HCT116 (cell line): Measurements from ENCODE around the gene FERMT1. TPM values are rescaled to one million over a fixed set of nuclear protein-coding genes. Genes with fewer than 3 reads are reported as not detected.

Source experiments
- ATAC-seq: fragments of 200-7000 bp; cut with Tn5 transposase; 2 replicates; pipeline ENCODE4 v1.9.1; 2020; ENCODE audit warnings: mild to moderate bottlenecking, moderate library complexity
- BruUV-seq: library from RNA; stranded (reverse); fragments of 400-500 nt; replicated peaks from 2 replicates; lab custom pipeline; 2021; lab: Mats Ljungman, UMichigan
- CTCF ChIA-PET: fragments of 300-600 bp; sonication (Branson Sonifier 250); formaldehyde crosslinking; loops from one replicate; lab custom pipeline; 2021; ENCODE audit warnings: antibody characterized with exemption; lab: Charles Lee
- POLR2A ChIA-PET: fragments of 300-600, 350-600 bp; sonication (Branson Sonifier 250); formaldehyde crosslinking; loops from one replicate; lab custom pipeline; 2021; ENCODE audit warnings: antibody characterized with exemption; lab: Charles Lee
- RAD21 ChIA-PET, 2 experiments: fragments of 300-600 bp; sonication (Branson Sonifier 250); formaldehyde crosslinking; loops; one replicate each; lab custom pipeline; 2023; ENCODE audit warnings: low total read pairs in 2 of 2; ENCODE audit not compliant: uncharacterized antibody in 2 of 2, unreplicated experiment in 2 of 2, low non-redundant PET in 1 of 2; lab: Charles Lee
- DNase-seq: peaks from one replicate; pipeline ENCODE4 v3.0.0-alpha.2; 2010; ENCODE audit warnings: low read depth, low spot score
- H2AFZ ChIP-seq: fragments of 200-600 bp; shearing (Covaris generic), sonication (generic); 2 replicates; pipeline ENCODE4 v1.6.1; 2017; ENCODE audit warnings: low read depth, mixed run types, mixed read lengths, antibody characterized with exemption, low read length; ENCODE audit not compliant: poor library complexity, severe bottlenecking
- H3K27ac ChIP-seq: 2 replicates; pipeline ENCODE4 v1.5.1; 2012; ENCODE audit warnings: low read depth, low read length
- H3K27me3 ChIP-seq: fragments of 200-600 bp; sonication (generic); 2 replicates; pipeline ENCODE4 v1.6.1; 2016; ENCODE audit warnings: mixed run types, low read length, mixed read lengths; ENCODE audit not compliant: insufficient read depth
- H3K36me3 ChIP-seq, 2 experiments: fragments of 200-500 bp in 1 of 2; fragments of 200-600 bp in 1 of 2; sonication (Bioruptor generic) in 1 of 2; sonication (generic) in 1 of 2; 2 replicates each; pipeline versions ENCODE4 v1.5.1 to v1.6.1; 2014 to 2016; ENCODE audit warnings: low read length in 2 of 2, inconsistent platforms in 1 of 2, mixed read lengths in 1 of 2, mixed run types in 1 of 2; ENCODE audit not compliant: insufficient read depth in 2 of 2, control insufficient read depth in 1 of 2
- H3K4me1 ChIP-seq, 2 experiments: fragments of 200-600 bp in 1 of 2; sonication (generic) in 1 of 2; 2 replicates each; pipeline versions ENCODE4 v1.5.1 to v1.6.1; 2012 to 2017; ENCODE audit warnings: low read length in 2 of 2, inconsistent platforms in 1 of 2, mild to moderate bottlenecking in 1 of 2, mixed read lengths in 1 of 2, mixed run types in 1 of 2, moderate library complexity in 1 of 2; ENCODE audit not compliant: insufficient read depth in 2 of 2, control insufficient read depth in 1 of 2
- H3K4me2 ChIP-seq: fragments of 200-600 bp; sonication (generic); 2 replicates; pipeline ENCODE4 v1.6.1; 2017; ENCODE audit warnings: mixed run types, low read length, mixed read lengths
- H3K4me3 ChIP-seq, 2 experiments: fragments of 200-600 bp in 1 of 2; sonication (generic) in 1 of 2; replicated peaks in 1 of 2; 2 replicates each; pipeline ENCODE4 v1.5.1; 2011 to 2016; ENCODE audit warnings: low read length in 2 of 2, control low read depth in 1 of 2, low read depth in 1 of 2, mild to moderate bottlenecking in 1 of 2, mixed read lengths in 1 of 2, mixed run types in 1 of 2
- H3K79me2 ChIP-seq: fragments of 200-600 bp; sonication (generic); 2 replicates; pipeline ENCODE4 v1.6.1; 2017; ENCODE audit warnings: mild to moderate bottlenecking, mixed run types, low read length, moderate library complexity, mixed read lengths; ENCODE audit not compliant: insufficient read depth
- H3K9ac ChIP-seq: fragments of 200-600 bp; sonication (generic); 2 replicates; pipeline ENCODE4 v1.6.1; 2016; ENCODE audit warnings: low read length, mixed read lengths
- H3K9me2 ChIP-seq: fragments of 200-600 bp; sonication (generic), shearing (Covaris generic); 2 replicates; pipeline ENCODE4 v1.6.1; 2017; ENCODE audit warnings: mixed run types, mild to moderate bottlenecking, moderate library complexity; ENCODE audit not compliant: insufficient read depth
- H3K9me3 ChIP-seq, 2 experiments: fragments of 200-500 bp in 1 of 2; fragments of 200-600 bp in 1 of 2; sonication (Bioruptor generic) in 1 of 2; sonication (generic) in 1 of 2; 2 replicates each; pipeline ENCODE4 v1.6.1; 2014 to 2017; ENCODE audit warnings: low read length in 2 of 2, mixed read lengths in 2 of 2, inconsistent platforms in 1 of 2, low read depth in 1 of 2, mild to moderate bottlenecking in 1 of 2, mixed run types in 1 of 2, moderate library complexity in 1 of 2; ENCODE audit not compliant: control insufficient read depth in 1 of 2, insufficient read depth in 1 of 2
- H4K20me1 ChIP-seq: fragments of 200-600 bp; sonication (generic), shearing (Covaris generic); 2 replicates; pipeline ENCODE4 v1.6.1; 2017; ENCODE audit warnings: mixed run types, mild to moderate bottlenecking, moderate library complexity; ENCODE audit not compliant: insufficient read depth
- EGR1 ChIP-seq: IDR thresholded peaks from 2 replicates; pipeline ENCODE4 v1.6.1; 2012; ENCODE audit warnings: low read depth
- ELF1 ChIP-seq: IDR thresholded peaks from 2 replicates; pipeline ENCODE4 v1.6.1; 2012; ENCODE audit warnings: low read depth, borderline replicate concordance
- EZH2 ChIP-seq: fragments of 200-600 bp; sonication (generic); IDR thresholded peaks from 2 replicates; pipeline ENCODE4 v1.6.1; 2017; ENCODE audit warnings: antibody characterized with exemption, mixed run types
- EZH2phosphoT487 ChIP-seq: fragments of 200-600 bp; IDR thresholded peaks from 2 replicates; pipeline ENCODE4 v1.6.1; 2018; ENCODE audit warnings: antibody characterized with exemption, borderline replicate concordance
- FOSL1 ChIP-seq: IDR thresholded peaks from 2 replicates; pipeline ENCODE4 v1.6.1; 2012; ENCODE audit warnings: low read depth
- JUND ChIP-seq: IDR thresholded peaks from 2 replicates; pipeline ENCODE4 v1.6.1; 2012
- POLR2AphosphoS5 ChIP-seq: IDR thresholded peaks from 2 replicates; pipeline ENCODE4 v1.6.1; 2011; ENCODE audit warnings: mild to moderate bottlenecking, low read depth, low read length, moderate library complexity
- RAD21 ChIP-seq: IDR thresholded peaks from 2 replicates; pipeline ENCODE4 v1.6.1; 2012; ENCODE audit warnings: low read depth, mild to moderate bottlenecking
- SP1 ChIP-seq: IDR thresholded peaks from 2 replicates; pipeline ENCODE4 v1.6.1; 2012; ENCODE audit warnings: low read depth
- SRF ChIP-seq: IDR thresholded peaks from 2 replicates; pipeline ENCODE4 v1.6.1; 2012; ENCODE audit warnings: low read depth
- TCF7L2 ChIP-seq: IDR thresholded peaks from 2 replicates; pipeline ENCODE4 v1.7.0; 2011; ENCODE audit warnings: borderline replicate concordance, inconsistent platforms; ENCODE audit not compliant: insufficient read depth, insufficient read length; ENCODE audit errors: extremely low read depth
- YY1 ChIP-seq: IDR thresholded peaks from 2 replicates; pipeline ENCODE4 v1.6.1; 2011; ENCODE audit warnings: low read length, low read depth, moderate library complexity, mild to moderate bottlenecking; ENCODE audit not compliant: insufficient replicate concordance; ENCODE audit errors: extremely low read depth
- ZFX ChIP-seq: fragments of 450-650 bp; IDR thresholded peaks from 2 replicates; pipeline ENCODE4 v1.6.1; 2017
- ZNF274 ChIP-seq: fragments of 200-500 bp; sonication (Bioruptor generic); IDR thresholded peaks from 2 replicates; pipeline ENCODE4 v1.6.1; 2014; ENCODE audit warnings: mild to moderate bottlenecking, low read depth, low read length, inconsistent platforms
- intact Hi-C: fragments of 100-400 bp; cut with micrococcal nuclease; formaldehyde crosslinking; loops from 2 replicates; pipeline ENCODE4 v1.10.0; 2022
- total RNA-seq: library from RNA; stranded (reverse); gene quantifications from one replicate; pipeline ENCODE4 v1.2.1, GENCODE V29; 2021; ENCODE audit not compliant: unreplicated experiment
- TF ChIP-seq, protein P1 (sequence below): IDR thresholded peaks from 2 replicates; pipeline ENCODE4 v1.6.1; 2012; ENCODE audit warnings: low read depth
- TF ChIP-seq, protein P2 (sequence below), 3 experiments: fragments of 200-600 bp in 1 of 3; sonication (generic) in 1 of 3; IDR thresholded peaks in 2 of 3; conservative IDR thresholded peaks in 1 of 3; 2 replicates each; pipeline ENCODE4 v1.5.1; 2012 to 2017; ENCODE audit warnings: low read depth in 2 of 3, low read length in 2 of 3, antibody characterized with exemption in 1 of 3, borderline replicate concordance in 1 of 3, control low read depth in 1 of 3, mild to moderate bottlenecking in 1 of 3, mixed read lengths in 1 of 3, mixed run types in 1 of 3, moderate library complexity in 1 of 3; ENCODE audit not compliant: insufficient read depth in 1 of 3

FERMT1 gene
- total RNA-seq, 1 experiment from 2014 or later, result 34.9 TPM

DNA sequence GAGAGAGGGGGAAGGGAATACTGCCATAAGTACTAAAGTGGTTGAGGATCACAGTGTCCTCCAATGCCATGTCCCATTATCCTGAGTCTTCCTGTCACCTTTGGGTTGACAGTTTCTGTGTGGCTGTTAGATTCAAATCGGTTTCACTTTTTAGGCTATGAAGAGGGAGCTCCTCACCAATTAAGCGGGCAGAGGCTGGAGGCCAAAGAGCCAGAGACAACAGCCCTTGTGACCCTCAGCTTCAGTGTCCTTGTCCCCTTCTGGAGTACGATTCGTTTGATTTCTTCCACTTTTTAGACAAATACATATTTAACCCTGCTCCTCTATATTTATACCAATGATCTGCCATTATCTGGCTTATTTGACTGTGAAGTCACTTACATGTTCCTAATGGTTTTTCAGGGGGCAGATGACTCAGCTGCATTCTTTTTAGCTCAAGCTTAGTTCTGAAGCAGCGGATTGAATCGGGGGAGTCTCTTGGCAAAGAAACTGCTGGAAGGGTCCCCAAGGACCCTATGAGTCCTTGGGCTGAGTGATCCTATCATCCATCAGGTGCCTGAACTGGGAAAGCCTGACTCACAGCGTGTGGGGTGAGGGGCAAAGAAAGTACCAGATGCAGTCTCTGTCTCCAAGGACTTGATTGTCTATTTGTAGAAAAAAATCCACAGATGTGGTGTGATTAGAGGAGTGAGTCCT lies 18.2 kb downstream of the FERMT1 start:
- no peak for ATAC-seq
- BruUV-seq, result no TSS peak
- peaks cover 15 to 29% of the 10 kb centered on the region in 2 experiments for H3K36me3 ChIP-seq
- H2AFZ ChIP-seq, result no peak overlapping the region
- no peaks in the 10 kb centered on the region for H3K79me2 ChIP-seq
- peaks cover 5 to 14% of the 10 kb centered on the region in 2 experiments; a peak in 3 of 4 replicates for H3K4me1 ChIP-seq
- no peaks in the 10 kb centered on the region for H3K27me3 ChIP-seq
- no peak for TF ChIP-seq SP1
- TF ChIP-seq ZNF274, result no peak
- TF ChIP-seq, all 23 proteins: peak for 0
- H4K20me1 ChIP-seq, result no peaks in the 10 kb centered on the region
- no peaks in the 10 kb centered on the region for H3K9me3 ChIP-seq
- intact Hi-C loops, result no loop called here
- no peak overlapping the region for H3K27ac ChIP-seq
- ChIA-PET CTCF (no interaction called here), POLR2A (no interaction called here), RAD21 (no interaction called here)
- H3K9me2 ChIP-seq, result no peaks in the 10 kb centered on the region
- no peak overlapping the region for H3K9ac ChIP-seq
- H3K4me2 ChIP-seq, result no peak overlapping the region
- H3K4me3 ChIP-seq, result no peak overlapping the region
- no peak for DNase-seq

DNA sequence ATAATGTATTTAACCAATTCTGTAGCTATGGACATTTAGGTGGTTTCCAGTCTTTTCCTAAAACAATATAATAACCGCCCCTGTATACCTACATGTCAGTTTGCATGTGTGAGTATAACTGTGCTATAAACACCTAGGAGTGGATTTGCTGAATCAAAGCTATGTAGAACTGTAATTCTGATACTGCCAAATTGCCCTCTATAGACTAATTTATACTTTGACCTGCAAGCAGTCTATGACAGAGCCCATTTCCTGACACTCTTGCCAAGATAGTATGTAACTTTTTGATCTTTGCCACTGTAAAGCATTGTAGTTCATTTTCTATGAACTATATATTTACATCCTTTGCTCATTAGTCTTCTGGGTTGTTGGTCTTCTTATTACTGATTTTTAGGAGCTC lies 19.5 kb downstream of the FERMT1 start:
- no TSS peak for BruUV-seq
- Histone ChIP-seq H3K9ac (no peak overlapping the region), H2AFZ (no peak overlapping the region), H3K9me2 (no peaks in the 10 kb centered on the region), H4K20me1 (no peaks in the 10 kb centered on the region)
- TF ChIP-seq YY1, result no peak
- TF ChIP-seq, protein P1, sequence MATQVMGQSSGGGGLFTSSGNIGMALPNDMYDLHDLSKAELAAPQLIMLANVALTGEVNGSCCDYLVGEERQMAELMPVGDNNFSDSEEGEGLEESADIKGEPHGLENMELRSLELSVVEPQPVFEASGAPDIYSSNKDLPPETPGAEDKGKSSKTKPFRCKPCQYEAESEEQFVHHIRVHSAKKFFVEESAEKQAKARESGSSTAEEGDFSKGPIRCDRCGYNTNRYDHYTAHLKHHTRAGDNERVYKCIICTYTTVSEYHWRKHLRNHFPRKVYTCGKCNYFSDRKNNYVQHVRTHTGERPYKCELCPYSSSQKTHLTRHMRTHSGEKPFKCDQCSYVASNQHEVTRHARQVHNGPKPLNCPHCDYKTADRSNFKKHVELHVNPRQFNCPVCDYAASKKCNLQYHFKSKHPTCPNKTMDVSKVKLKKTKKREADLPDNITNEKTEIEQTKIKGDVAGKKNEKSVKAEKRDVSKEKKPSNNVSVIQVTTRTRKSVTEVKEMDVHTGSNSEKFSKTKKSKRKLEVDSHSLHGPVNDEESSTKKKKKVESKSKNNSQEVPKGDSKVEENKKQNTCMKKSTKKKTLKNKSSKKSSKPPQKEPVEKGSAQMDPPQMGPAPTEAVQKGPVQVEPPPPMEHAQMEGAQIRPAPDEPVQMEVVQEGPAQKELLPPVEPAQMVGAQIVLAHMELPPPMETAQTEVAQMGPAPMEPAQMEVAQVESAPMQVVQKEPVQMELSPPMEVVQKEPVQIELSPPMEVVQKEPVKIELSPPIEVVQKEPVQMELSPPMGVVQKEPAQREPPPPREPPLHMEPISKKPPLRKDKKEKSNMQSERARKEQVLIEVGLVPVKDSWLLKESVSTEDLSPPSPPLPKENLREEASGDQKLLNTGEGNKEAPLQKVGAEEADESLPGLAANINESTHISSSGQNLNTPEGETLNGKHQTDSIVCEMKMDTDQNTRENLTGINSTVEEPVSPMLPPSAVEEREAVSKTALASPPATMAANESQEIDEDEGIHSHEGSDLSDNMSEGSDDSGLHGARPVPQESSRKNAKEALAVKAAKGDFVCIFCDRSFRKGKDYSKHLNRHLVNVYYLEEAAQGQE, result no peak
- no peak for TF ChIP-seq ZNF274
- no peak for TF ChIP-seq EZH2
- TF ChIP-seq EGR1, result no peak
- TF ChIP-seq RAD21, result no peak
- no peak for TF ChIP-seq EZH2phosphoT487
- TF ChIP-seq JUND, result no peak
- TF ChIP-seq TCF7L2, result no peak
- no peak for TF ChIP-seq ELF1
- TF ChIP-seq SRF, result no peak
- TF ChIP-seq FOSL1, result no peak
- TF ChIP-seq, protein P2, sequence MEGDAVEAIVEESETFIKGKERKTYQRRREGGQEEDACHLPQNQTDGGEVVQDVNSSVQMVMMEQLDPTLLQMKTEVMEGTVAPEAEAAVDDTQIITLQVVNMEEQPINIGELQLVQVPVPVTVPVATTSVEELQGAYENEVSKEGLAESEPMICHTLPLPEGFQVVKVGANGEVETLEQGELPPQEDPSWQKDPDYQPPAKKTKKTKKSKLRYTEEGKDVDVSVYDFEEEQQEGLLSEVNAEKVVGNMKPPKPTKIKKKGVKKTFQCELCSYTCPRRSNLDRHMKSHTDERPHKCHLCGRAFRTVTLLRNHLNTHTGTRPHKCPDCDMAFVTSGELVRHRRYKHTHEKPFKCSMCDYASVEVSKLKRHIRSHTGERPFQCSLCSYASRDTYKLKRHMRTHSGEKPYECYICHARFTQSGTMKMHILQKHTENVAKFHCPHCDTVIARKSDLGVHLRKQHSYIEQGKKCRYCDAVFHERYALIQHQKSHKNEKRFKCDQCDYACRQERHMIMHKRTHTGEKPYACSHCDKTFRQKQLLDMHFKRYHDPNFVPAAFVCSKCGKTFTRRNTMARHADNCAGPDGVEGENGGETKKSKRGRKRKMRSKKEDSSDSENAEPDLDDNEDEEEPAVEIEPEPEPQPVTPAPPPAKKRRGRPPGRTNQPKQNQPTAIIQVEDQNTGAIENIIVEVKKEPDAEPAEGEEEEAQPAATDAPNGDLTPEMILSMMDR (IDR thresholded peaks at IDR 0.05 in 2 of 3, conservative IDR thresholded peaks at IDR 0.05 in 1 of 3; ENCODE audit: borderline replicate concordance in 1 of 3, insufficient read depth in 1 of 3, low read depth in 2 of 3, low read length in 2 of 3), result no peak
- TF ChIP-seq POLR2AphosphoS5, result no peak
- TF ChIP-seq ZFX, result no peak
- TF ChIP-seq, all 23 proteins: peak for 0
- DNase-seq (no peak), ATAC-seq (no peak)
- no peak overlapping the region for H3K4me2 ChIP-seq
- peaks cover 10 to 20% of the 10 kb centered on the region in 2 experiments for H3K36me3 ChIP-seq
- no peak overlapping the region for H3K4me3 ChIP-seq
- RAD21 ChIA-PET, result no interaction called here
- no peaks in the 10 kb centered on the region for H3K79me2 ChIP-seq
- CTCF ChIA-PET, result no interaction called here
- no peak overlapping the region for H3K27ac ChIP-seq
- H3K27me3 ChIP-seq, result no peaks in the 10 kb centered on the region
- H3K4me1 ChIP-seq, result peaks cover 2% of the 10 kb centered on the region in 2 experiments; a peak in 2 of 4 replicates
- no peaks in the 10 kb centered on the region for H3K9me3 ChIP-seq
- intact Hi-C loops, result no loop called here
- POLR2A ChIA-PET, result no interaction called here
